Measurements from ENCODE around the gene CHN1. TPM values are rescaled to one million over a fixed set of nuclear protein-coding genes. Genes with fewer than 3 reads are reported as not detected.
A peak's percentile ranks its signal among the peaks of the same experiment; 100 is the strongest.

The CHN1 gene, protein sequence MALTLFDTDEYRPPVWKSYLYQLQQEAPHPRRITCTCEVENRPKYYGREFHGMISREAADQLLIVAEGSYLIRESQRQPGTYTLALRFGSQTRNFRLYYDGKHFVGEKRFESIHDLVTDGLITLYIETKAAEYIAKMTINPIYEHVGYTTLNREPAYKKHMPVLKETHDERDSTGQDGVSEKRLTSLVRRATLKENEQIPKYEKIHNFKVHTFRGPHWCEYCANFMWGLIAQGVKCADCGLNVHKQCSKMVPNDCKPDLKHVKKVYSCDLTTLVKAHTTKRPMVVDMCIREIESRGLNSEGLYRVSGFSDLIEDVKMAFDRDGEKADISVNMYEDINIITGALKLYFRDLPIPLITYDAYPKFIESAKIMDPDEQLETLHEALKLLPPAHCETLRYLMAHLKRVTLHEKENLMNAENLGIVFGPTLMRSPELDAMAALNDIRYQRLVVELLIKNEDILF
- 1 to 10 TPM; 5.3 to 5.6 TPM for total RNA-seq
- polyA plus RNA-seq (2013, experiment 1 of 2) = 4.9 TPM
- polyA plus RNA-seq (2013, experiment 2 of 2) = 4.1 TPM
- 1.3 to 20.8 (median 5.5) reads per million in 172 experiments for total RNA-seq

GRCh38 chr2:175004980-175005732 is at the start of gene CHN1:
CHN1 (minus strand) TSS chr2:175005381; CDS start chr2:175004912, 469 bp downstream.
- Histone ChIP-seq H3K4me1 (ENCODE audit: insufficient read depth, low read length) (peaks cover 11% of the 10 kb centered on the region), H3K9me3 (ENCODE audit: control insufficient read depth in 1 of 2, insufficient read depth in 1 of 2, low read length in 2 of 2) (no peaks in the 10 kb centered on the region), H3K27me3 (ENCODE audit: control insufficient read depth in 1 of 2, insufficient read depth in 2 of 2, low read length in 2 of 2) (peaks cover 12 to 45% of the 10 kb centered on the region in 2 experiments), H3K4me3 (ENCODE audit: low read length) (peak within 1 kb of the TSS; percentile 54), H3K36me3 (ENCODE audit: insufficient read depth, low read length) (no peaks in the 10 kb centered on the region), H3K27ac (ENCODE audit: low read depth in 1 of 2, low read length in 2 of 2) (no peak within 1 kb of the TSS)
- Mint-ChIP-seq H3K27ac (no peak within 1 kb of the TSS), H3K9me3 (no peaks in the 10 kb centered on the region), H3K4me3 (peak within 1 kb of the TSS; percentile 91), H3K27me3 (peaks cover 70% of the 10 kb centered on the region), H3K36me3 (ENCODE audit: low read depth) (no peaks in the 10 kb centered on the region), H3K4me1 (ENCODE audit: low read depth) (peaks cover 12% of the 10 kb centered on the region)
- no peak for TF ChIP-seq CTCF (IDR thresholded peaks at IDR 0.05)
- ChIA-PET CTCF (interaction anchor here (1.1 to 2.1 kb wide), 2 partner anchors 10 to 256 kb away, joined by 3 to 5 read pairs; no protein-coding TSS in a partner anchor), POLR2A (interaction anchor here (0.6 to 1.1 kb wide), 4 partner anchors 10 to 266 kb away, joined by 3 to 4 read pairs (median 3); no protein-coding TSS in a partner anchor)
- intact Hi-C loops (cut with DNase I, micrococcal nuclease) = loop anchor here (10.0 kb wide), 2 partner anchors 230 to 540 kb away; no protein-coding TSS in a partner anchor
- DNase-seq (peak; percentile 44 to 87 (median 62)), ATAC-seq (ENCODE audit: poor library complexity) (peak; percentile 96)

DNA sequence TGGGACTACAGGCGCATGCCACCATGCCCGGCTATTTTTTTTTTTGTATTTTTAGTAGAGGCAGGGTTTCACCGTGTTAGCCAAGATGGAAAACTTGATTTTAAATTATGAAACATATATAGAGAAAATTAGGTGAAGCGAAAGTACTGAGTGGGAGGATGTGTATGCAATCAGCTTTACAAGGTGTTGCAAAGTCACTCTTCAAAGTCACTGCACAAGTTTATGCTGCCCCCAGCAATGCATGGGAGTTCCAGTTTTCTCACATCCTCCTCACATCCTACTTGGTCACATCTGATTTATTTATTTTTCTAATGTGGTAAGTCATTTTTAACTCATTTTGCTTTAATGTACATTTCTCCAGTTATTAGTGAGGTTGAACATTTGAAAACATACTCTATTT is 49.2 kb upstream of the CHN1 start:
- no peak overlapping the region for H3K4me3 Mint-ChIP-seq
- TF ChIP-seq CTCF (IDR thresholded peaks at IDR 0.05) = no peak
- H3K27ac ChIP-seq (ENCODE audit: low read depth in 1 of 2, low read length in 2 of 2) = no peak overlapping the region
- intact Hi-C loops (cut with DNase I, micrococcal nuclease) = no loop called here
- no peak for DNase-seq
- CTCF ChIA-PET = no interaction called here
- H3K27me3 ChIP-seq (ENCODE audit: control insufficient read depth in 1 of 2, insufficient read depth in 2 of 2, low read length in 2 of 2) = no peaks in the 10 kb centered on the region
- peaks cover 25% of the 10 kb centered on the region for H3K36me3 Mint-ChIP-seq (ENCODE audit: low read depth)
- no peaks in the 10 kb centered on the region for H3K9me3 ChIP-seq (ENCODE audit: control insufficient read depth in 1 of 2, insufficient read depth in 1 of 2, low read length in 2 of 2)
- no peak for ATAC-seq (ENCODE audit: poor library complexity)
- no peak overlapping the region for H3K27ac Mint-ChIP-seq
- no peaks in the 10 kb centered on the region for H3K27me3 Mint-ChIP-seq
- peaks cover 1% of the 10 kb centered on the region for H3K9me3 Mint-ChIP-seq
- H3K4me1 Mint-ChIP-seq (ENCODE audit: low read depth) = no peaks in the 10 kb centered on the region
- no peaks in the 10 kb centered on the region for H3K4me1 ChIP-seq (ENCODE audit: insufficient read depth, low read length)
- no peak overlapping the region for H3K4me3 ChIP-seq (ENCODE audit: low read length)
- POLR2A ChIA-PET = no interaction called here
- H3K36me3 ChIP-seq (ENCODE audit: insufficient read depth, low read length) = peaks cover 5% of the 10 kb centered on the region

GRCh38 chr2:175049661-175050060 is 44.5 kb upstream of the CHN1 start:
- no peaks in the 10 kb centered on the region for H3K9me3 ChIP-seq (ENCODE audit: control insufficient read depth in 1 of 2, insufficient read depth in 1 of 2, low read length in 2 of 2)
- ATAC-seq (ENCODE audit: poor library complexity) (no peak), DNase-seq (no peak)
- Mint-ChIP-seq H3K36me3 (ENCODE audit: low read depth) (peaks cover 12% of the 10 kb centered on the region), H3K27me3 (no peaks in the 10 kb centered on the region), H3K27ac (no peak overlapping the region), H3K4me3 (no peak overlapping the region), H3K9me3 (peaks cover 1% of the 10 kb centered on the region), H3K4me1 (ENCODE audit: low read depth) (no peaks in the 10 kb centered on the region)
- ChIA-PET POLR2A (no interaction called here), CTCF (interaction anchor here (1.1 kb wide), 1 partner anchor 19 kb away, joined by 3 read pairs; no protein-coding TSS in a partner anchor)
- intact Hi-C loops (cut with DNase I, micrococcal nuclease) = no loop called here
- no peak overlapping the region for H3K4me3 ChIP-seq (ENCODE audit: low read length)
- no peaks in the 10 kb centered on the region for H3K4me1 ChIP-seq (ENCODE audit: insufficient read depth, low read length)
- no peak for TF ChIP-seq CTCF (IDR thresholded peaks at IDR 0.05)
- no peak overlapping the region for H3K27ac ChIP-seq (ENCODE audit: low read depth in 1 of 2, low read length in 2 of 2)
- no peaks in the 10 kb centered on the region for H3K36me3 ChIP-seq (ENCODE audit: insufficient read depth, low read length)
- no peaks in the 10 kb centered on the region for H3K27me3 ChIP-seq (ENCODE audit: control insufficient read depth in 1 of 2, insufficient read depth in 2 of 2, low read length in 2 of 2)

Data from CD4-positive, alpha-beta T cell (primary cell).